ENCODE results near the gene MEGF6. TPM values are rescaled to one million over a fixed set of nuclear protein-coding genes. Genes with fewer than 3 reads are reported as not detected.

The MEGF6 gene
- total RNA-seq, 1 donor from 2014 or later: 64.7 TPM

DNA sequence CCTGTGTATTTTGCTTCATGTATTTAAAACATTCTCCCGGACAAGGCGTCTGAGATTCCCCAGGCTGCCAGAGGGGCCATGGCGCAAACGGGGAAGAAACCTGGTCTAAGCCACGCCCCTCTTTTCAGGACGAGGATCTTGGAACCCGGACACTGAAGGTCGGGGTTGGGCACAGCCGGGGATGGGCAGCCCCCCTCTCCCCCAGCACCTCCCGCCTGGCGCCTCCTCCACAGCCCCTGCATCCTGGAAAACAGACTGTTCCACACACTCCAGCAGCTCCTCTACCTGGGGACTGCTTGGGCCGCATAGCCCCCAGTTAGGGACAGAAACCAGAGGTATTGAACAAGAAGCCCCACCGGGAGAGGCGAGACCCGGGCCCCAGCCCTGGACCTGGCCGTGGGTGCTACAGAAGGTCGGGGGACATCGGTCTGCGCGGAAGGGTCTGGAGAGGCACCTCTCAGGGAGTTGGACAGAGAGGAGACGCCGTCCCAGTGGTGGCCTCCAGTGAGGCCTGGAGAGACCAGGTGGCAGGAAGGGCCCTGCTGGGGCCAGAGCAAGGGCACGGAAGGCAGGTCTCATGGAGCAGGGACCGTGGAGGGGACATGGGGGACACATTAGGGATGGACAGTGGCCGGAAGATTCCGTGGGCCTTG is 46.4 kb upstream of the MEGF6 start:
- peak overlapping the region; percentile 88 for H3K27ac Mint-ChIP-seq (ENCODE audit: unreplicated experiment)
- no peak overlapping the region for H3K4me3 Mint-ChIP-seq (ENCODE audit: unreplicated experiment)
- peaks cover 13% of the 10 kb centered on the region for H3K27me3 Mint-ChIP-seq (ENCODE audit: unreplicated experiment)
- peak; percentile 23 for DNase-seq
- no peaks in the 10 kb centered on the region for H3K36me3 Mint-ChIP-seq (ENCODE audit: unreplicated experiment)
- H3K4me1 Mint-ChIP-seq (ENCODE audit: low read depth, unreplicated experiment): peaks cover 32% of the 10 kb centered on the region
- TF ChIP-seq, protein P1, sequence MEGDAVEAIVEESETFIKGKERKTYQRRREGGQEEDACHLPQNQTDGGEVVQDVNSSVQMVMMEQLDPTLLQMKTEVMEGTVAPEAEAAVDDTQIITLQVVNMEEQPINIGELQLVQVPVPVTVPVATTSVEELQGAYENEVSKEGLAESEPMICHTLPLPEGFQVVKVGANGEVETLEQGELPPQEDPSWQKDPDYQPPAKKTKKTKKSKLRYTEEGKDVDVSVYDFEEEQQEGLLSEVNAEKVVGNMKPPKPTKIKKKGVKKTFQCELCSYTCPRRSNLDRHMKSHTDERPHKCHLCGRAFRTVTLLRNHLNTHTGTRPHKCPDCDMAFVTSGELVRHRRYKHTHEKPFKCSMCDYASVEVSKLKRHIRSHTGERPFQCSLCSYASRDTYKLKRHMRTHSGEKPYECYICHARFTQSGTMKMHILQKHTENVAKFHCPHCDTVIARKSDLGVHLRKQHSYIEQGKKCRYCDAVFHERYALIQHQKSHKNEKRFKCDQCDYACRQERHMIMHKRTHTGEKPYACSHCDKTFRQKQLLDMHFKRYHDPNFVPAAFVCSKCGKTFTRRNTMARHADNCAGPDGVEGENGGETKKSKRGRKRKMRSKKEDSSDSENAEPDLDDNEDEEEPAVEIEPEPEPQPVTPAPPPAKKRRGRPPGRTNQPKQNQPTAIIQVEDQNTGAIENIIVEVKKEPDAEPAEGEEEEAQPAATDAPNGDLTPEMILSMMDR (IDR thresholded peaks at IDR 0.05; ENCODE audit: partially characterized antibody, unreplicated experiment): no peak
- peaks cover 11% of the 10 kb centered on the region for H3K9me3 Mint-ChIP-seq (ENCODE audit: unreplicated experiment)

- no peaks in the 10 kb centered on the region for H3K36me3 Mint-ChIP-seq (ENCODE audit: unreplicated experiment)
- H3K4me3 Mint-ChIP-seq (ENCODE audit: unreplicated experiment): no peak overlapping the region
- peaks cover 31% of the 10 kb centered on the region for H3K4me1 Mint-ChIP-seq (ENCODE audit: low read depth, unreplicated experiment)
- H3K27me3 Mint-ChIP-seq (ENCODE audit: unreplicated experiment): peaks cover 11% of the 10 kb centered on the region
- TF ChIP-seq, protein P1 (IDR thresholded peaks at IDR 0.05; ENCODE audit: partially characterized antibody, unreplicated experiment): no peak
- peak overlapping the region; percentile 28 for H3K27ac Mint-ChIP-seq (ENCODE audit: unreplicated experiment)
- peaks cover 11% of the 10 kb centered on the region for H3K9me3 Mint-ChIP-seq (ENCODE audit: unreplicated experiment)
- DNase-seq: peak; percentile 10
These were observed 45.8 kb upstream of the MEGF6 start for GRCh38 chr1:3657096-3657475.

GRCh38 chr1:3656450-3657095 is 45.3 kb upstream of the MEGF6 start:
- no peaks in the 10 kb centered on the region for H3K36me3 Mint-ChIP-seq (ENCODE audit: unreplicated experiment)
- peaks cover 11% of the 10 kb centered on the region for H3K9me3 Mint-ChIP-seq (ENCODE audit: unreplicated experiment)
- TF ChIP-seq, protein P1 (IDR thresholded peaks at IDR 0.05; ENCODE audit: partially characterized antibody, unreplicated experiment): no peak
- DNase-seq: peak; percentile 3
- no peak overlapping the region for H3K27ac Mint-ChIP-seq (ENCODE audit: unreplicated experiment)
- H3K4me1 Mint-ChIP-seq (ENCODE audit: low read depth, unreplicated experiment): peaks cover 29% of the 10 kb centered on the region
- no peak overlapping the region for H3K4me3 Mint-ChIP-seq (ENCODE audit: unreplicated experiment)
- peaks cover 11% of the 10 kb centered on the region for H3K27me3 Mint-ChIP-seq (ENCODE audit: unreplicated experiment)

DNA sequence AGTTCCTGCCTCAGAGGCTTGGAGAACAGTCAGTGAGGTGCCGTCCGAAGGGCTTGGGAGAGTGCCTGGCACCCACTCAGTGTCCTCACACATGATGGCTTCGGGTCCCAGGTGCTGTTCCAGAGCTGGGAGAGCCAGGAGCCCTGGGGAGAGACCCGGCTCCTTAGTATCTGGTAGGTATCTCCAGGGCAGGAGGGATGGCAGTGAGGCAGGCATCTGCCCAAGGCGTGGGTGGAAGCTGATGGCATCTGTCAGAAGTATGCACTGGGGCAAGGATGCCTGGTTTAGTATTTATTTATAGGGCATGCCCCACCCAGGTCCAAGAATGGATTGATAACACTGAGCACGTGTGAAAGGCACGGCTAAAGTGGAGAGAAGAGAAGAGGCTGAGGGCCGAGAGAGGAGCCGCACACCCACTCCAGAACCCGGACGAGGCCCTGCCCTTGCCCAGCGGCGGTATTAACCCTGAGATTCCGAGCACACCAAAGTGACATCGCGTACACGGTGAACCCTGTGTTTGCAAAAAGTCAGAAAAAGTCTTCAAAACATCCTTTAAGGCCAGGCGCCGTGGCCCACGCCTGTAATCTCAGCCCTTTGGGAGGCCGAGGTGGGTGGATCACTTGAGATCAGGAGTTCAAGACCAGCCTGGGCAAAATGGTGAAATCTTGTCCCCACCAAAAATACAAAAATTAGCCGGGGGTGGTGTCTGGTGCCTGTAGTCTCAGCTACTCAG is 43.4 kb upstream of the MEGF6 start:
- Mint-ChIP-seq H3K27me3 (ENCODE audit: unreplicated experiment) (peaks cover 14% of the 10 kb centered on the region), H3K9me3 (ENCODE audit: unreplicated experiment) (peaks cover 12% of the 10 kb centered on the region), H3K27ac (ENCODE audit: unreplicated experiment) (no peak overlapping the region), H3K36me3 (ENCODE audit: unreplicated experiment) (no peaks in the 10 kb centered on the region), H3K4me3 (ENCODE audit: unreplicated experiment) (no peak overlapping the region), H3K4me1 (ENCODE audit: low read depth, unreplicated experiment) (peaks cover 29% of the 10 kb centered on the region)
- DNase-seq: peak; percentile 10
- TF ChIP-seq, protein P1 (IDR thresholded peaks at IDR 0.05; ENCODE audit: partially characterized antibody, unreplicated experiment): no peak

DNA sequence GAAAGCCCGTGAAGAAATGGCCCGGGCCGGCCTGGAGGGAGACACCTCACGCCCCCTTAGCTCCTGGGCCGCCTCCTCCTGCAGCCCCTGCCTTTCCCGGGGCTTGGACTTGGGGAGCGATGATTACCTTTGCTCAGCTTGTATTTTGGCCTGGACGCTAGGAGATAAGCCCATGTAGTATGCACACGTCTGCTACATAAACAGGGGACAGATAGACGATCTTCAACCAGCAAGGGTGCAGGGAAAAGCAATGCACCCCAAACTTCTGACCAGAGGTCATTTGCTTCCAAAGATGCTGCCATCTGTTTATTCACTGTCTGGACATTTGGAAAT is 41.9 kb upstream of the MEGF6 start:
- H3K27ac Mint-ChIP-seq (ENCODE audit: unreplicated experiment): peak overlapping the region; percentile 68
- peak overlapping the region; percentile 87 for H3K4me3 Mint-ChIP-seq (ENCODE audit: unreplicated experiment)
- TF ChIP-seq, protein P1 (IDR thresholded peaks at IDR 0.05; ENCODE audit: partially characterized antibody, unreplicated experiment): no peak
- H3K9me3 Mint-ChIP-seq (ENCODE audit: unreplicated experiment): peaks cover 10% of the 10 kb centered on the region
- no peaks in the 10 kb centered on the region for H3K36me3 Mint-ChIP-seq (ENCODE audit: unreplicated experiment)
- DNase-seq: no peak
- H3K27me3 Mint-ChIP-seq (ENCODE audit: unreplicated experiment): peaks cover 14% of the 10 kb centered on the region
- peaks cover 23% of the 10 kb centered on the region for H3K4me1 Mint-ChIP-seq (ENCODE audit: low read depth, unreplicated experiment)
